Transverse colon (tissue), 3 donors: Measurements from ENCODE around the gene RIPOR3.

Experiments
- POLR2A ChIP-seq: fragments of 450-650 bp; IDR thresholded peaks from one replicate; pipeline ENCODE4 v1.6.1; 2016; ENCODE audit warnings: antibody characterized with exemption, mild to moderate bottlenecking, moderate library complexity
- TF ChIP-seq, protein P1 (sequence below), 5 experiments: fragments of 200-600 bp in 3 of 5; fragments of 450-650 bp in 2 of 5; sonication (generic) in 3 of 5; IDR thresholded peaks; 1 replicate in 2 of 5; 2 replicates in 3 of 5; pipeline ENCODE4 v1.5.1; 2016 to 2017; ENCODE audit warnings: antibody characterized with exemption in 5 of 5, inconsistent platforms in 3 of 5, mild to moderate bottlenecking in 2 of 5, moderate library complexity in 1 of 5

DNA sequence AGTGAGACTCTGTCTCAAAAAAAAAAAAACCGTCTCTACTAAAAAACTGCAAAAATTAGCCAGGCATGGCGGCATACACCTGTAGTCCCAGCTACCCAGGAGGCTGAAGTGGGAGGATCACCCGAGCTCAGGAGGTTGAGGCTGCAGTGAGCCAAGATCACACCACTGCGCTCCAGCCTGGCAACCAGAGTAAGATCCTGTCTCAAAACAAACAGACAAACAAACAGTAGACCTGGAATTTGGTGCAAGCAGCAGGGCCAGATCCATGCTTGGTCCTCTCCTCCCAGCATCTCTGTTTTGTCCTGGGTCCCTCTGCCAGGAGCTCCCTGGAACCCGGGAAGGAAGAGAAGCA, 11.6 kb downstream of the RIPOR3 start:
- TF ChIP-seq, protein P1, sequence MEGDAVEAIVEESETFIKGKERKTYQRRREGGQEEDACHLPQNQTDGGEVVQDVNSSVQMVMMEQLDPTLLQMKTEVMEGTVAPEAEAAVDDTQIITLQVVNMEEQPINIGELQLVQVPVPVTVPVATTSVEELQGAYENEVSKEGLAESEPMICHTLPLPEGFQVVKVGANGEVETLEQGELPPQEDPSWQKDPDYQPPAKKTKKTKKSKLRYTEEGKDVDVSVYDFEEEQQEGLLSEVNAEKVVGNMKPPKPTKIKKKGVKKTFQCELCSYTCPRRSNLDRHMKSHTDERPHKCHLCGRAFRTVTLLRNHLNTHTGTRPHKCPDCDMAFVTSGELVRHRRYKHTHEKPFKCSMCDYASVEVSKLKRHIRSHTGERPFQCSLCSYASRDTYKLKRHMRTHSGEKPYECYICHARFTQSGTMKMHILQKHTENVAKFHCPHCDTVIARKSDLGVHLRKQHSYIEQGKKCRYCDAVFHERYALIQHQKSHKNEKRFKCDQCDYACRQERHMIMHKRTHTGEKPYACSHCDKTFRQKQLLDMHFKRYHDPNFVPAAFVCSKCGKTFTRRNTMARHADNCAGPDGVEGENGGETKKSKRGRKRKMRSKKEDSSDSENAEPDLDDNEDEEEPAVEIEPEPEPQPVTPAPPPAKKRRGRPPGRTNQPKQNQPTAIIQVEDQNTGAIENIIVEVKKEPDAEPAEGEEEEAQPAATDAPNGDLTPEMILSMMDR (IDR thresholded peaks at IDR 0.05) = no peak
- no peak for TF ChIP-seq POLR2A
